GM18502 (cell line): ENCODE results near the gene TOMM70.

ENCODE experiments used
- ATAC-seq: cut with Tn5 transposase; IDR thresholded peaks from one replicate; pipeline ENCODE4 v1.9.1; 2021; ENCODE audit warnings: mild to moderate bottlenecking; ENCODE audit not compliant: unreplicated experiment, poor library complexity

Gene TOMM70

GRCh38 chr3:100412912-100413590 is 12.2 kb upstream of the TOMM70 start:
- ATAC-seq: no peak

DNA sequence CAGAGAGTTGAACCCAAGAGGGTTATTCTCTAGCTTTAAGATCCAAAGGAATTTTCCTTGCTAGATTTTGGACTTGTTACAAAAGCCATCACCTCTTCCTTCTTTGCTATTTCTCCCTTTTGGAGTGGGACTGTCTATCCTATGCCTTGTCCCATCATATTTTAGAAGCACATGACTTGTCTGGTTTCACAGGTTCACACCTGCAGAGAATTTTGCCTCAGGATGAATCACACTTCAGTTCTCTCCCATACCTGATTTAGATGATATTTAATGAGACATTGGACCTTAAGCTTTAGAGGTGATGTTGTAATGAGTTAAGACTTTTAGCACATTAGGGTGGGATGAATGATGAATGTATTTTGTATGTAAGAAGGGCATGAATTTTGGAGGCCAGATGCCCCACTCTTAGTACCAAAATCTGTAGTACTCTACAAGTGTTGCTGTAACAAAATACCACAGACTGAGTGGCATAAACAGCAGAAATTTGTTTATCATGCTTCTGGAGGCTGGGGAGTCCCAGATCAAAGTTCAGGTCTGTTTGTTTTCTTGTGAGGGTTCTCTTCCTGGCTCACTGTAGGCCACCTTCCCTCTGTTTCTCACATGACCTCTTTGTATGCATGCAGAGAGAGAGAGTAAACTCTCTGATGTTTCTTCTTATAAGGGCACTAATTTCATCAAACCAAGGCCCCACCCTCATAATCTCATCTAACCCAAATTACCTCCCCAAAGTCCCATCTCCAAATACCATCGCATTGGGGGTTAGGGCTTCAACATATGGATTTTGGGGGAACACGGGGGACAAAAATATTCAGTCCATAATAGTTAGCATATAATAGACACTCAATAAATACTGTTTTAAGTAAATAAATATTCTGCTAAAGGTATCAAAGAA is 10.4 kb upstream of the TOMM70 start:
- no peak for ATAC-seq

DNA sequence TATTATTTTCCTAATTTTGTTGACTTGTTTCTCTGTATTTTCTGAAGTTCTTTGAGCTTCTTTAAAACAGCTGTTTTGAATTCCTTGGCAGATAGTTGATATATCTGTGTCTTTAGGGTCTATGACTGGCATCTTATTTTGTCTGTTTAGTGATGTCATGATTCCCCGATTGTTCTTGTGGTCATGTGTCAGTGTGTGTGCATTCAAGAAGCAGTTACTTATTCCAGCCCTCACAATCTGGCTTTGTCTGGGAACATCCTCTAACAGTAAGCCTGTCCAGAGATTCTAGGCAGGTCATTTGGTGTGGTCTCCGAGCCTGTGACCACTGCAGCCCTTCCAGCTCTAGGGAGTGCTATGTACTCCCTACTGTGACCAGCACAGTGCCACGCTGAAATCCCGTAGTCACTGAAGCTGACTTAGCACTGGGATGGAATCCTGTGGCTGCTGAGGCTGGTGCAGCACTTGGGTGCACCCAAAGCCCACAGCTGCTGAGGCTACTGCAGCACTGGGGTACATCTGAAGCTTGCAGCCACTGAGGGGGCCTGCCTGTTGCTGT is 7.2 kb upstream of the TOMM70 start:
- no peak for ATAC-seq

GRCh38 chr3:100407164-100407563 is 6.3 kb upstream of the TOMM70 start:
- no peak for ATAC-seq

DNA sequence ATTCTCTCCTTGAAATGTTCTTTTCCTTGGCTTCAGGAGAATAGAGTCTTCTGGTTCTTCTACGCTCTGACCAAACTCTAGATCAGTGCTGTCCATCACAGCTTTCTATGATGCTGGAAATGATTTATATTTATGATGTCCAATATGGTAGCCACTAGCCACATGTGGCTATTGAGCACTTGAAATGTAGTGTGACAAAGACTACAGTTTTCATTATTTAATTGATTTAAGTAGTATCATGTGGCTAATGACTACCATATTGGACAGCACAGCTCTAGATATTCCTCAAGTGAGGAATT is 3.3 kb upstream of the TOMM70 start:
- no peak for ATAC-seq

- ATAC-seq: no peak
Observed at GRCh38 chr3:100403362-100404249, 2.7 kb upstream of the TOMM70 start.

- no peak for ATAC-seq
Observed at GRCh38 chr3:100402891-100403290, 2.0 kb upstream of the TOMM70 start.

DNA sequence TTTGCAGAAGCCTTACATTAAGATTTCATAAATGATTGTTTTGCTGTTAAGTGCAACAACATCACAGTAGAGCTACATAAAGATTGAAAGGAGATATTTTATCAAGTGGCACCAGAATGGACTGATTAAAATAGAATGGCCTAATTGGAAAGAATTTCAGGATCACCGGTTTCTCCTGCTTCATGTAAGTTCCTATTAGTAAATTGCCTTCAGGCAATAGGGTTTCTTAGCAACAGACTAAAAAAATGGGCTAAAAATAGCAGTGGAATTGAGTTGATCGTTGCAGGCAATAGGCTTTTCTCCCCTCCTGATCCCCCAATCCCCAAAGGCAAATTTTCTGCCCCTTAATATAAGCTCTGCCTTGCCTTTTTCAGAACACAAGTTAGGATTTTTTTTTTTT is 1.4 kb upstream of the TOMM70 start:
- ATAC-seq: no peak

GRCh38 chr3:100401674-100402041 is 769 bp upstream of the TOMM70 start:
- ATAC-seq: peak; percentile 30

GRCh38 chr3:100400419-100400779 is 490 bp downstream of the TOMM70 start:
- peak; percentile 16 for ATAC-seq

DNA sequence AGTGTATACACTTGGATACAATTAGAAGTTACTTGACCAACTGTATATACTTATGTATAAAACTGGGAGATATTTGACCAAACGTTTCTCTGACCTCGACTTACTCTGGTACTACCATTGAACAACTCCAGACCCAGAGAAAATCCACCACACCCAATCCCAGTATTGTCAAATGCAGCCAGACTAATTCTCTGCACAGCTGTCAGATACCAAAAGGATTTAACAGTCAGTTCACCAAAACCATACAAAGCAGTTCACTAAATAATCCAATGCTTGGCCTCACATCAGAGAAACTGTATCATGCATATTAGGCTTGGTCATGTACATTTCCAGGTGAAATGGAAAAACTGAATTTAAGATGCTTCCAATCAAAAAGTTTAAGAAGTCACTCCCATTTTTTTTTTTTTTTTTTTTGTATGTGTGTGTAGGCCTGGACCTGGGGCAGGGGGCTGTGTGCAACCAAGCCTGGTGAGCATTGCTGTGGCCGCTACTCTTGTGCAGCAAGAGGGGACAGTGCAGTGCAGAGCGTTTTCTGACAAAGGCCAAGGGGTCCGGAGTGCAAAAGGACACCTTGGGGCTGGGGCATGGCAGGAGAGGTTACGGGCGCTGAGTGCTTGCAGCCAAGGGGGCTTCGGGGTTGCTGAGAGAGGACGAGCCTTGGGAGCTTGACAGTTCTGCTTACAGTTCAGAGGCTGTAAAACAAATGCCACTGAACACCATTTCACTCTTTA is 1.4 kb downstream of the TOMM70 start:
- ATAC-seq: no peak

DNA sequence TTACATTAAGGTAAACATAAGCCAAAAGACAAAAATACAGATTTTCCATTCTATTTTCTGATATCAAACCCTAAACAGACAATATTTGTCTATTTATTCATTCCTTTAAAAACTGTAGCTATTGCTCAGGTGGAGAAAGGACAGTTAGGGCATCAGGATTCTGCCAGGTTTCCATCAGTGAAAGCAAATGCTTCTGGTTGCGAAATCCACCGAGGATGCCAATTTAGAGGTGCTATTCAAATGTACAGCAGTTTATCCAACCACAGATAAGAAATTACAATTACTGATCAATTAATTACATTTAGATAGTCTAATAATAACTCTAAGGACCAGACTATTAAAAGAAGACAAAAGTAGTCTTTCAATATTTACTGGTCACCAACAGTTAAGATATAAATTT is 3.9 kb downstream of the TOMM70 start:
- no peak for ATAC-seq

DNA sequence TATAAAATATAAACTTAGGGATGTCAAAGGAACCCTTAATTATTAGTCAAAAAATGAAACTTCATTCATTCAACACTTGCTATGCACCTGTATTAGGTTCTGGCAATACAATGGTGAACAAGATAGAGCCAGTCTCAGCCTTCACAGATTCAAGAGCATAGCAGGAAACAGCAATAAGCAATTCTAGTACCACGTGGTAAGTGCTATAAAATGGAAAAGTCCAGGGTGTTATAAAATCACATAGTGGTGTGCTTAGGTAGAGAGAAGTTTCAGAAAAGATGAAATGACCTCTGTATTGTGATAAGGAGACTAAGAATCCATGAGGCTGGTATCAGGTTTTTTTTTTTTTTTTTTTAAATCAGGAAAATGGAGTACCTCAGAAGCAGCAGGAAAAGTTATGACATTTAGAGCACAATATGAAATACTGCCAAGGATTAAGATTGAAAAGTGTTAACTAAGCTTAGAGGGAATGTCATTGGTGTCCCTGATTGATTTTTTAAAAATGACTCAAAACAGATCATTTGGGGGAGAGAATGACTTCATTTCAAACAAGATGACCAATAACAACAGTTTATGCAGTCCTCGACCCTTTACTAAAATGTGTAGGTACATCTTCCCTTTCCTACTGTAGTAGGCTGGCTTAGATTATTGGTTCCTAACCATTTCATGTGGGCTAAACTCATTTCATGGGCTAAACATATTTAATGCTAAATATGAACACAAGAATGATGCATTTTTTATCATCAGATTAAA is 5.0 kb downstream of the TOMM70 start:
- no peak for ATAC-seq

DNA sequence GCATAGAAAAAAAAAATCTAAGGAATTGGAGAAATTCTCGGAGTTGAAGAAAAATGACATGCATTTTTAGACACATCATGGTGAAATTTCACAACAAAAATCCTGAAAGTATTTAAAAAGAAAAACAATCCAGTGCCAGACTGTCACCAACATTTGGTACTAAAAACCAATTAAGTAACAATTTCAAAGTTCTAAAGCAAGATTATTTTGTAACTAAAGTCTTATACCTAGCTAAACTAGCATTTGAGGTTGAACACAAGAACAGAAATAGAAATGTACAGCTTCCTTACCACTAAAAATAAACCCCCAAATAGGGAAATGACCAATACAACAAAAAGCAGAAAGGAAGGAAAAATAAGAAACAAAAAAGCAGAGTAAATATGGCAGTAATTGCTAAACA is 11.9 kb downstream of the TOMM70 start:
- ATAC-seq: no peak

DNA sequence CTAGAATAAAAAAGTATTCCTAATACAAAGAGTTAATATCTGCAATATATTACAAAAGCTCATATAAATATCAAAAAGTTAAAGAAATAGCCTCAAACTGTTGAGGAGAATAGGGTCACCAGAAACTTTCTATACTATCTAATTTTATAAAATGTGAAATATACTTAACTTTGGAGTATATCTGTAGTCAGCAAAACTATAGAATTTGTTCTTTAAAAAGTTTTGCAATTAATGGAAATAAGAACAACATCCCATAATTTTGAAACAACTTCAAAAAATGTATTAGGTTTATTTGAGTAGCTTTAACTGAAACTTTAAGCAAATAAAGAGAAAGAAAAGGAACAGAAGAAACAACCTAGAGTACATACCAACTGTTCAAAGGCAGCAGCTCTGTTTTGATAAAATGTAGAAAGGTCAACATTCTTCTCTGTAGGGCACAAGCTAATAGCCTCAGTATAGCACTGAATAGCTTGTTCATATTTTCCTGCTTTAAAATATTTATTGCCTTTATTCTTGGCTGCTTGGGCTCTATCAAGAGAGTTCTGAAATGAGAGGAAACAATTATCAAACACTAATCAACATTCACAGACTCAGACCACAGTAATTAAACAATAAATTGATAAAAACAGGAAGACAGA is 14.3 kb downstream of the TOMM70 start:
- no peak for ATAC-seq

- no peak for ATAC-seq
Observed at GRCh38 chr3:100384733-100385525, 16.0 kb downstream of the TOMM70 start.

DNA sequence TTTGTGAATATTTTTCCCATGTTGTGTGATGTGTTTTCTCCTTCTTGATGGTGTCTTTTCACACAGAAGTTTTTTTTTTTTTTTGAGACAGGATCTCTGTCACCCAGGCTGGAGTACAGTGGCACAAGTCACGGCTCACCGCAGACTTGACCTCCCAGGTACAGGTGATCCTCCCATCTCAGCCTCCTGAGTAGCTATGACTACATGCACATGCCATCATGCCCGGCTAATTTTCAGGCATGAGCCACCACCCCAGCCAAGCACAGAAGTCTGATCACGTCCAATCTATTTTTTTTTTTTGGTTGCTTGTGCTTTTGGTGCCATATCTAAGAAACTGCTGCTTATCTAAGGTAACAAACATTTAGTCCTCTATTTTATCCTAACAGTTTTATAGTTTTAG is 24.6 kb downstream of the TOMM70 start:
- no peak for ATAC-seq

GRCh38 chr3:100374521-100374920 is 26.4 kb downstream of the TOMM70 start:
- no peak for ATAC-seq
